GM19240 (cell line): ENCODE data around the gene UFC1.
A peak's percentile ranks its signal among the peaks of the same experiment; 100 is the strongest.

Experiments used
- DNase-seq: peaks from one replicate; pipeline ENCODE4 v3.0.0; 2011; ENCODE audit warnings: low spot score; ENCODE audit not compliant: insufficient read length

UFC1 gene

DNA sequence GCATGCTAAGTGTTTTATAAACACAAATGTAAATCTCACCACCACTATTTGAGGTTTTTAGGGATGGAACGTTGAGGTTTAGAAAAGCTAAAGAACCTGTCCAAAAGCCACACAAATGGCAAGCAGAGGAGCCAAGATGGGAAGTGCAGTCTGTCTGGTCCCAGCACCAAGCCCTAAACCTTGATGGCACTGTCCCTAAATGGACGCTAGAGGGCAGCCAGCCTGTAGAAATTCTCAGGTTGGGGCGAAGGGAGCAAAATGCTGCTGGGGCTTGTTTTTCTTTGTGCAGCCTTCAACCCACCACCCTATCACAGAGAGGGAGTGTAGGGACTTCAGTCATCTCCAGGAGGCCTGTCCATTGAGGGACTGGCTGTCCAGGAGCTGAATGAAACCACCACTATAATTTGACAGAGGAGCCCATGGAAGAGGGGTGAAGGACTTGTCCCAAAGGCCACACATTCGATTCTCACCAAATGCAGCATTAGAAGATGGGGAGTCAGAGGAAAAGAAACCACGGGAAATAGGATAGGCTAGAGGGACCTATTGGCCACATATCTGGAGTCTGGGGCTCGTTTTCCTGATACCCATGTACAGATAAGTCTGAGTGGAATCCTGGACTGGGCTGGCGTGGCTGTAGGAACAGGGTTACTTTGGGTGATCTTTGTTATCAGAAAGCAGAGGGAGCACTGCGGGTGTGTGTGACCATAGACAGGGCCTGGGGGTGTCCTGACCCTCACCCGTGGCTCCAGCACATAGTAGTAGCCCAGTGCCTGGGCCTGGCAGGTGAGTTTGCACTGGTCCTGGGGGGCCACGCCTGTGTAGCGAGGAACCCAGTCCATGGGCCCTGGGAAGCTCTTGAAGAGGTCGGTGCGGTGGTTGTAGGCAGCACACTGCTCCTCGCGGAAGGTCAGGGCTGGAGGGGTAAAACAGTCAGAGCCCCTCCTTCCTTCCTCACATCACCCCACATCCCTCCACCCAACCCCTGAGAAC lies 39.0 kb downstream of the UFC1 start:
- peak; percentile 42 for DNase-seq

- no peak for DNase-seq
These were observed 39.9 kb downstream of the UFC1 start for GRCh38 chr1:161193561-161194235.

- no peak for DNase-seq
These were observed 41.4 kb downstream of the UFC1 start for GRCh38 chr1:161195171-161195570.

- DNase-seq = no peak
These were observed 42.3 kb downstream of the UFC1 start for GRCh38 chr1:161196111-161196510.

DNA sequence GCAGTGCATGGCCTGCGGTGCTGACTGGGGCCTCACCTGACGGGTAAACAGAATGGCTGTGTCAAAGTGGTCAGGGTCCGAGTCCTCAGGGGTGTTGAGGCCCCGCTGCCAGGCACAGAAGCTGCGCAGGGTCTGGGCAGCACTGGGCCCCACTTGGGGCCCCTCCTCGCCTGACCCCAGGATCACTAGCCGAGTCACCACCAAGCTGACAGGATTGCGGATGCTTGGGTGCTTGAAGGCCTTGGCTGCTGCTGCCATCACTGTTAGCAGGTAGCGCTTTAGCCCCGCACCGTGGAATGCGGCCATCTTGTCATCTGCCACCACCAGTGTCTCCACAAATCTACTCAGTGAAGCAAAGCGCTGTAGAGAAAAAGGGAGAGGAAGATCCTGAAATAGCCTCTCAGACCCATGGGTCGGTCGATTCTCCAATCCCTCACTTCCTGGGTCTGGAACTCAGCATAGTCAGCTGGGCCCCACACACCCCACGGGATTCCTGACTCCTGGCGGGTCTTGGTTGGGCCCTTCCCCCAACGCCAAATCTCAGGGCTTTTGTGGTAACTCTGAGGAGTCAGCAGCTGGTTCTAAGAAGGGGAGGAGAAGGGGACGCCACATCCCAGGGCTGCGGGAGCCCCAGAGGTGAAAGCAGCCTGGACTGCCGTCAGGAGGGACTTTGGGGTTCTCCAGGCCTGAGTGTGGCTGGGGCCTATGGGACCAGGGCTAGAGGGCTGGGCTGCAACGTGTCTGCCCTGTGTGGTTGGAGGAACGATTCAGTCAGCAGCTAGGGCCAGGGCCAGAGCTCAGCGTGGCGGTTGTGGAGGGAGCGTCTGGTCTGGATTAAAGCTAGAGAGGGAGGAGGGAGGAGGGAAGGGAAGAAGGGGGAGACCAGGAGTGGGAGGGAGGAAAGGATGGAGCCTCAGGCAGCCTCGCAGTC lies 43.0 kb downstream of the UFC1 start:
- no peak for DNase-seq

GRCh38 chr1:161197560-161198193 lies 43.9 kb downstream of the UFC1 start:
- no peak for DNase-seq

GRCh38 chr1:161198194-161198896 lies 44.6 kb downstream of the UFC1 start:
- no peak for DNase-seq

DNA sequence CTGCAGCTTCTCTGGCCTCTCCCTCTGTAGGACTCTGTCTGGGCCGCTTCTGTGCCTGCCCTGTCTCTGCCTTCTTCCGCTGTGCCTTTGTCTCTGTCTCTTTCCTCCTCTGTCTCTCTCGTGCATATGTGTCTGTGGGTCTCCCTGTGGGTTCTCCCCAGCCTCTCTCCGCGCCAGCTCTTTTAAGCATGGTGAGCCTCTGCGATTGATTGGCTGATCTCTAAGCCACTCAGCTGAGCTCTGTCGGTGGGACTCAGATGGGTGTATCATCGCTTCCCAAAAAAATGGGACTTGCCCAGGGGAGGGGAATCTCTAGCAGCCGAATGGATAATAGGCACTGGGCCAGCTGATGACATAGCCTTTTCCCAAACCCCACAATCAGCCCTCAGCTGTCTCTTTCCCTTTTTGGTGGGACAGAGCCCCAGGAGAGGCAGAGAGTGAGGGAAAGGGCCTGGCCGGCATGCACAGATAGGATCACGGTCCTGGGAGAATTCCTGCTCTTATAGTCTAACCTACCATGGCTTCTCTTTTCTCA lies 45.2 kb downstream of the UFC1 start, which contains the start of gene ADAMTS4:
ADAMTS4 (minus strand) TSS at position 158 of the 535 bp plus-strand sequence. CDS start 427 bp downstream, outside the sequence.
- no peak for DNase-seq

- DNase-seq = no peak
These were observed 45.8 kb downstream of the UFC1 start for GRCh38 chr1:161199506-161200139.

DNA sequence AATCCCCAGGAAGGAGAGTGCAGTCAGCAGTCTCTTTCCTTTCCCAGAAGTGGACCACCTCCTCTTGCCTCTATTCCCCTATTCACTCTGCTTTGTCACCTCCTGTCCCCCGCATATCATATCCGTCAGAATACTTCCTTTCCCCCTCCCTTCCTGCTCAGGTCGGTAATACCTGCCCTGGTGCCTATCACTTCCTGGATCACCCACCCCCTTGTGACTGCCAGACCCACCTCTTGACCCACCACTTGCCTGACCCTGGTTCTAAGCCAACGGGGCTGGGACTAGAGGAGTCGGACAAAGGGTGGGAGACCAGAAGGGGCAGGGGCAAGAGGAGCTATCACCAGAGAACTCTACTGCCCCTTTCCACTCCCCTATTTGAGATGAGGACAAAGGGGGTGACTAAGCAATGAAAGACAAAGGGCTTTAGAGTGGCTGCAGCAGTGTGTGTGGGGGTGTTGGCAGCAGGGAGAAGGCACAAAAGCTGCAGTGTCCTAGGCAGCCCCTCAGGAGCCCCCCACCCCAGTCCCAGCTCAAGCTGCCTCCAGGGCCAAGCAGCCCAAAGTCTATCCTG lies 46.7 kb downstream of the UFC1 start:
- DNase-seq = no peak

- no peak for DNase-seq
These were observed 47.4 kb downstream of the UFC1 start for GRCh38 chr1:161200992-161201835.

DNA sequence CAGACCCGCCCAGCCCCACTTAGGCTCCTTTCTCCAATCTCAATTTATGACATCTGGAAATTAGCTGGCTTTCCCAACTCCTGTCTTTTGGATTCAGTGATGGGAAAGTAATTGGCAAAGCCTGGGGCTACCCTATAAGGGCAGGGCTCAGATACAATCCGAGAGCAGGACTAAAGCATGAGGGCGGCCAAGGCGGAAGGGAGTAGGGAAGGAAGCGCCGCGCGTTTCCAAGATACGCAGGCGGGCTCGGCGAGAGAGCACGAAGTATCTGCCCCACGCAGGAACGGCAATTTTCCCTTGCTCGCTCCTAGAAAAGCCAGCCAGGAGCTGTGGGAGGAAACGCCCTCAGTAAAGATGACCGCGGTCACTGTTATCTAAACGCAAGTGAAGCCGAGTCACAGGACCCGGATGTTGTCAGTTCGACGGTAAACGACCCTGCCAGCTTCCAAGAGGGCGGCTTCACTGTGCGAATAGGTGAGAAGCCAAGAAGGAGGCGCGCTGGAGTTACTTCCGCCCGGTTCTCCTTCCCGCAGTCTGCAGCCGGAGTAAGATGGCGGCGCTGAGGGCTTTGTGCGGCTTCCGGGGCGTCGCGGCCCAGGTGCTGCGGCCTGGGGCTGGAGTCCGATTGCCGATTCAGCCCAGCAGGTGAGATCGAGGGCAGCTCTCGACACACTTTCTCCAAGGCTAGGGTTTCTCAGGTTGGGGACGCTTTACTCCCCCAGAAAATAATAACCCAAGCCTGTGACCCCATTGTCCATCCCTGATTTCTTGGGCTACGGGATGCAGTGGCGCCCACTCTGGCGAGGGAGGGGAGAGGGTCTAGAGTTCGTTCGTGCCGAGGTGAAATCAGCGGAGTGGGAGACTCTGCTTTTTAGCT lies 48.3 kb downstream of the UFC1 start, which contains the start of gene NDUFS2:
NDUFS2 (plus strand) TSS at position 532 of the 877 bp plus-strand sequence; CDS start at position 551, 19 bp downstream.
- peak; percentile 97 for DNase-seq

DNA sequence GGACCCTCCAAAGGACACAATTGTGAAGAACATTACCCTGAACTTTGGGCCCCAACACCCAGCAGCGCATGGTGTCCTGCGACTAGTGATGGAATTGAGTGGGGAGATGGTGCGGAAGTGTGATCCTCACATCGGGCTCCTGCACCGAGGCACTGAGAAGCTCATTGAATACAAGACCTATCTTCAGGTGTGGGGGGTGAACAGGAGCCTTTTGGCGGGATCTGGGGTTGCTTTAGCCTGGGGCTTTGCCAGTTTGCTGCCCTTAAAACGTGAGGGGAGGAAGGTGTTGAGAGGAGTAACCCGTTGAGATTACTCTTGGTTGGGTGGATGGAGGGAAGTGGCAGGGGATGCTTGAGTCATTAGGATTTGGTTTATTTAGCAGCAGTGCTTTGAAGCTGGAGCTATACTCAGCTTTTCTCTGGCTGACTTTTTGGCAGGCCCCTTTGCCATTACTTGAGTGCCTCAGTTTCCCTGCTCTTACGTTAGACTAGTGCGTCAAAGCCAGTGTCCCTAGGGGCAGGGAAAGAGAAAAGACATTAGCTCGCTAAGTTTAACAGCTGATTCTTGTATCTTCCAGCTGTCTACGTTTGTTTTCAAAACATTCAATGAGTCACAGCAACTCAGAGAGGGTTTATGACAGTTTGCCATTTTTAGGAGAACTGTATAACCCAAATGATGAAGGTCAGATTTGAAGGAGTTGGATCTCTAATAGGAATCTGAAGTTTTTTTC lies 52.8 kb downstream of the UFC1 start:
- DNase-seq = no peak

- DNase-seq = no peak
These were observed 53.4 kb downstream of the UFC1 start for GRCh38 chr1:161207173-161207572.
